Astrocyte (in vitro differentiated cells and primary cell): ENCODE results near the gene SWT1. TPM values are rescaled to one million over a fixed set of nuclear protein-coding genes. Genes with fewer than 3 reads are reported as not detected.
"Not testable (repeated sequence)": the region's sequence is repeated elsewhere in the genome, so short reads cannot be mapped to it uniquely, and the experiment has no call there.

Experiments used
- DNase-seq: peaks from one replicate; pipeline ENCODE4 v3.0.0-alpha.2; 2010; ENCODE audit warnings: low read depth
- FAIRE-seq: peaks from 2 replicates; lab custom pipeline; 2011; peaks lifted over from hg19 to GRCh38; lab: Jason Lieb, UNC
- H2AFZ ChIP-seq: 2 replicates; pipeline ENCODE4 v1.6.0; 2012; ENCODE audit warnings: low read depth, low read length, inconsistent platforms
- H3K27ac ChIP-seq: 2 replicates; pipeline ENCODE4 v1.5.1; 2011; ENCODE audit warnings: low read depth, low read length, inconsistent platforms
- H3K27me3 ChIP-seq: 2 replicates; pipeline ENCODE4 v1.6.0; 2011; ENCODE audit warnings: low read length, inconsistent platforms; ENCODE audit not compliant: insufficient read depth
- H3K36me3 ChIP-seq: 2 replicates; pipeline ENCODE4 v1.5.1; 2011; ENCODE audit warnings: low read length, inconsistent platforms; ENCODE audit not compliant: insufficient read depth
- H3K4me1 ChIP-seq: 2 replicates; pipeline ENCODE4 v1.5.1; 2011; ENCODE audit warnings: low read length, inconsistent platforms; ENCODE audit not compliant: insufficient read depth
- H3K4me2 ChIP-seq: 2 replicates; pipeline ENCODE4 v1.6.0; 2012; ENCODE audit warnings: low read length, inconsistent platforms
- H3K4me3 ChIP-seq: 2 replicates; pipeline ENCODE4 v1.5.1; 2011; ENCODE audit warnings: low read depth, mild to moderate bottlenecking, low read length, inconsistent platforms; ENCODE audit not compliant: insufficient read depth
- H3K79me2 ChIP-seq: 2 replicates; pipeline ENCODE4 v1.6.0; 2012; ENCODE audit warnings: mild to moderate bottlenecking, low read length, inconsistent platforms; ENCODE audit not compliant: insufficient read depth
- H3K9ac ChIP-seq: 2 replicates; pipeline ENCODE4 v1.6.0; 2012; ENCODE audit warnings: mild to moderate bottlenecking, low read length, inconsistent platforms
- H3K9me3 ChIP-seq: 2 replicates; pipeline ENCODE4 v1.5.1; 2012; ENCODE audit warnings: low read depth, mild to moderate bottlenecking, low read length, inconsistent platforms; ENCODE audit not compliant: insufficient read depth
- H4K20me1 ChIP-seq: 2 replicates; pipeline ENCODE4 v1.6.0; 2012; ENCODE audit warnings: low read length, inconsistent platforms; ENCODE audit not compliant: insufficient read depth
- H3K27ac Mint-ChIP-seq: one replicate; pipeline ENCODE4 v1.8.0; 2021; ENCODE audit warnings: mild to moderate bottlenecking, mixed read lengths; ENCODE audit not compliant: unreplicated experiment
- H3K27me3 Mint-ChIP-seq: one replicate; pipeline ENCODE4 v1.8.0; 2021; ENCODE audit warnings: low read depth, mixed read lengths; ENCODE audit not compliant: unreplicated experiment
- H3K36me3 Mint-ChIP-seq: one replicate; pipeline ENCODE4 v1.8.0; 2021; ENCODE audit warnings: low read depth, mixed read lengths; ENCODE audit not compliant: unreplicated experiment
- H3K4me1 Mint-ChIP-seq: one replicate; pipeline ENCODE4 v1.8.0; 2021; ENCODE audit warnings: low read depth, mixed read lengths; ENCODE audit not compliant: unreplicated experiment
- H3K4me3 Mint-ChIP-seq: one replicate; pipeline ENCODE4 v1.8.0; 2021; ENCODE audit warnings: mild to moderate bottlenecking, moderate library complexity, mixed read lengths; ENCODE audit not compliant: unreplicated experiment
- H3K9me3 Mint-ChIP-seq: one replicate; pipeline ENCODE4 v1.8.0; 2021; ENCODE audit warnings: mild to moderate bottlenecking, mixed read lengths; ENCODE audit not compliant: unreplicated experiment
- EZH2 ChIP-seq: IDR thresholded peaks from 2 replicates; pipeline ENCODE4 v1.6.1; 2012; ENCODE audit warnings: mild to moderate bottlenecking, low read length, inconsistent platforms; ENCODE audit not compliant: insufficient read depth
- total RNA-seq: library from RNA; stranded (reverse); gene quantifications from 2 replicates; pipeline ENCODE4 v1.2.1, GENCODE V29; 2021
- TF ChIP-seq, protein P1 (sequence below): IDR thresholded peaks from 2 replicates; pipeline ENCODE4 v1.5.1; 2011; ENCODE audit warnings: low read depth, mild to moderate bottlenecking, inconsistent platforms, low read length, moderate library complexity; ENCODE audit not compliant: insufficient read depth

The SWT1 gene
- total RNA-seq, 1 donor from 2014 or later = 5.4 TPM

GRCh38 chr1:185207170-185207569 lies 50.2 kb downstream of the SWT1 start:
- Histone ChIP-seq H3K36me3 (no peaks in the 10 kb centered on the region), H2AFZ (no peak overlapping the region), H3K27me3 (no peaks in the 10 kb centered on the region), H3K4me2 (no peak overlapping the region), H3K9me3 (no peaks in the 10 kb centered on the region), H3K4me1 (no peaks in the 10 kb centered on the region), H3K79me2 (no peaks in the 10 kb centered on the region), H3K27ac (no peak overlapping the region), H3K4me3 (no peak overlapping the region), H4K20me1 (no peaks in the 10 kb centered on the region), H3K9ac (no peak overlapping the region)
- H3K4me1 Mint-ChIP-seq = no peaks in the 10 kb centered on the region
- H3K4me3 Mint-ChIP-seq = no peak overlapping the region
- peaks cover 12% of the 10 kb centered on the region for H3K36me3 Mint-ChIP-seq
- DNase-seq = no peak
- FAIRE-seq = no peak
- no peak overlapping the region for H3K27ac Mint-ChIP-seq
- TF ChIP-seq, protein P1, sequence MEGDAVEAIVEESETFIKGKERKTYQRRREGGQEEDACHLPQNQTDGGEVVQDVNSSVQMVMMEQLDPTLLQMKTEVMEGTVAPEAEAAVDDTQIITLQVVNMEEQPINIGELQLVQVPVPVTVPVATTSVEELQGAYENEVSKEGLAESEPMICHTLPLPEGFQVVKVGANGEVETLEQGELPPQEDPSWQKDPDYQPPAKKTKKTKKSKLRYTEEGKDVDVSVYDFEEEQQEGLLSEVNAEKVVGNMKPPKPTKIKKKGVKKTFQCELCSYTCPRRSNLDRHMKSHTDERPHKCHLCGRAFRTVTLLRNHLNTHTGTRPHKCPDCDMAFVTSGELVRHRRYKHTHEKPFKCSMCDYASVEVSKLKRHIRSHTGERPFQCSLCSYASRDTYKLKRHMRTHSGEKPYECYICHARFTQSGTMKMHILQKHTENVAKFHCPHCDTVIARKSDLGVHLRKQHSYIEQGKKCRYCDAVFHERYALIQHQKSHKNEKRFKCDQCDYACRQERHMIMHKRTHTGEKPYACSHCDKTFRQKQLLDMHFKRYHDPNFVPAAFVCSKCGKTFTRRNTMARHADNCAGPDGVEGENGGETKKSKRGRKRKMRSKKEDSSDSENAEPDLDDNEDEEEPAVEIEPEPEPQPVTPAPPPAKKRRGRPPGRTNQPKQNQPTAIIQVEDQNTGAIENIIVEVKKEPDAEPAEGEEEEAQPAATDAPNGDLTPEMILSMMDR = no peak
- no peak for TF ChIP-seq EZH2
- H3K27me3 Mint-ChIP-seq = no peaks in the 10 kb centered on the region
- peaks cover 6% of the 10 kb centered on the region for H3K9me3 Mint-ChIP-seq

GRCh38 chr1:185207980-185208602 lies 51.1 kb downstream of the SWT1 start:
- H3K27ac ChIP-seq = peak overlapping the region; percentile 17
- H3K4me3 ChIP-seq = no peak overlapping the region
- Mint-ChIP-seq H3K4me1 (no peaks in the 10 kb centered on the region), H3K9me3 (peaks cover 6% of the 10 kb centered on the region), H3K27me3 (no peaks in the 10 kb centered on the region), H3K27ac (no peak overlapping the region), H3K4me3 (no peak overlapping the region), H3K36me3 (peaks cover 12% of the 10 kb centered on the region)
- H4K20me1 ChIP-seq = no peaks in the 10 kb centered on the region
- DNase-seq (no peak), FAIRE-seq (no peak)
- H3K36me3 ChIP-seq = no peaks in the 10 kb centered on the region
- TF ChIP-seq EZH2 = no peak
- TF ChIP-seq, protein P1 = no peak
- H3K4me1 ChIP-seq = no peaks in the 10 kb centered on the region
- no peak overlapping the region for H2AFZ ChIP-seq
- H3K79me2 ChIP-seq = no peaks in the 10 kb centered on the region
- no peaks in the 10 kb centered on the region for H3K9me3 ChIP-seq
- no peaks in the 10 kb centered on the region for H3K27me3 ChIP-seq
- no peak overlapping the region for H3K4me2 ChIP-seq
- H3K9ac ChIP-seq = no peak overlapping the region

DNA sequence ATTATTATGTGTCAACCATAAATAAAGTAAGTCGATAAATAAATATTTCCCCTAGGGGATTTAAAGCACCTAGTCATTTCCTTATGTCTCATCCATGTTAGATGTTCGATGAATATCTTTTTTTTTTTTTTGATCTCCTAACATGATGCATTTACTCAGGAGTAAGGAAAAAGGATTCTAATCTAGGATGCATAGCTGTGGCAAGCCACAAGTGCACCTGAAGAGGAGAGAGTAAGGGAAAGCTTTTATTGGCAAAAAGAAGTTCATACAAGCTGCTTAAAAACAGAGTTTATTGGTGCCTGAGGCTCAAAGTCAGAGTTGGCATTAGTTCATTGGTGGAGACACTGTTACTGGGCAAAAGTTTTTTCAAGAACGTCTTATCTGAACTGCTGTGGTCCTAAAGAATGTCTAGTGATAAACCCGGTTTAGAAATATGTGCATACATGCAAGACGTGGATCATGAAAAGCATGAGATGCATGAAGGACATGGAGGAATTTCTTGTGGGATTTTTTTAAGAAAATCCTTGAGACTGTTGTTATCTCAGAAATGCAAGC lies 51.7 kb downstream of the SWT1 start:
- TF ChIP-seq EZH2 = no peak
- TF ChIP-seq, protein P1 = no peak
- H3K4me3 Mint-ChIP-seq = no peak overlapping the region
- H3K27ac ChIP-seq = peak overlapping the region; percentile 17
- H3K36me3 Mint-ChIP-seq = peaks cover 12% of the 10 kb centered on the region
- H3K9me3 ChIP-seq = no peaks in the 10 kb centered on the region
- no peaks in the 10 kb centered on the region for H3K4me1 Mint-ChIP-seq
- no peak overlapping the region for H2AFZ ChIP-seq
- no peak overlapping the region for H3K4me2 ChIP-seq
- no peak overlapping the region for H3K4me3 ChIP-seq
- H3K36me3 ChIP-seq = no peaks in the 10 kb centered on the region
- peak; percentile 17 for FAIRE-seq
- peaks cover 6% of the 10 kb centered on the region for H3K9me3 Mint-ChIP-seq
- no peaks in the 10 kb centered on the region for H4K20me1 ChIP-seq
- no peaks in the 10 kb centered on the region for H3K4me1 ChIP-seq
- peak; percentile 89 for DNase-seq
- H3K27ac Mint-ChIP-seq = no peak overlapping the region
- no peaks in the 10 kb centered on the region for H3K79me2 ChIP-seq
- no peaks in the 10 kb centered on the region for H3K27me3 ChIP-seq
- no peaks in the 10 kb centered on the region for H3K27me3 Mint-ChIP-seq
- no peak overlapping the region for H3K9ac ChIP-seq

DNA sequence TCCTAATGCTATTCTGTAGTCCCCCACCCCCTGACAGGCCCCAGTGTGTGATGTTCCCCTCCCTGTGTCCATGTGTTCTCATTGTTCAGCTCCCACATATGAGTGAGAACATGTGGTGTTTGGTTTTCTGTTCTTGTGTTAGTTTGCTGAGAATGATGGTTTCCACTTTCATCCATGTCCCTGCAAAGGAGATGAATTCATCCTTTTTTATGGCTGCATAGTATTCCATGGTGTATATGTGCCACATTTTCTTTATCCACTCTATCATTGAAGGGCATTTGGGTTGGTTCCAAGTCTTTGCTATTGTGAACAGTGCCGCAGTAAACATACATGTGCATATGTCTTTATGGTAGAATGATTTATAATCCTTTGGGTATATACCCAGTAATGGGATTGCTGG lies 52.4 kb downstream of the SWT1 start:
- not testable (repeated sequence) for H3K27me3 Mint-ChIP-seq, H3K4me1 ChIP-seq, H3K27me3 ChIP-seq, H3K36me3 ChIP-seq, H4K20me1 ChIP-seq, H3K4me1 Mint-ChIP-seq, DNase-seq, FAIRE-seq, H3K9ac ChIP-seq, H3K27ac ChIP-seq, H3K9me3 Mint-ChIP-seq, H3K27ac Mint-ChIP-seq, H3K4me3 Mint-ChIP-seq, H3K9me3 ChIP-seq, H3K4me3 ChIP-seq, H3K79me2 ChIP-seq, H3K4me2 ChIP-seq, H2AFZ ChIP-seq
- H3K36me3 Mint-ChIP-seq = peaks cover 12% of the 10 kb centered on the region
